HG03558 (cell line): ENCODE results near the gene GSG1L2.
"Not testable (repeated sequence)": the region's sequence is repeated elsewhere in the genome, so short reads cannot be mapped to it uniquely, and the experiment has no call there.

Experiments
- ATAC-seq: cut with Tn5 transposase; IDR thresholded peaks from one replicate; pipeline ENCODE4 v1.9.1; 2021; ENCODE audit warnings: moderate number of reproducible peaks; ENCODE audit not compliant: unreplicated experiment; ENCODE audit errors: extremely low read depth

The GSG1L2 gene

DNA sequence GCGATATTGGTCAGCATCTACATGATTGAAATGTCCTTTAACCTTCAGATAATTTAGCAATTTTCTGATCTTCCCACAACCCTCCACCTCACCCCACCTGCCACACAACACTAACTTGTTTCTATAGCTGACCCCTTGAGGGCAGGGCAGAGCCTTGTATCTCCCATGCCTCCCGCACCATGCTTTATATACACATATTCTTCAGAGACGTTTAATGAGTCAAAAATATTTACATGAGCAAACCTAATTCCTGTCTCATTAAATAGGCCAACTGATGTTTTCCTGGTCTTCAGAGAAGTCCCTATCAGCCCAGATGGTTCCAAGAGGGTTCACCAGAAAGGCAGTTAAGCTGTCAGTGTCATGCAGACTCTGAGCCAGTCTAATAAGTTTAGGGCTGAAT lies 23.9 kb downstream of the GSG1L2 start:
- ATAC-seq, result no peak

DNA sequence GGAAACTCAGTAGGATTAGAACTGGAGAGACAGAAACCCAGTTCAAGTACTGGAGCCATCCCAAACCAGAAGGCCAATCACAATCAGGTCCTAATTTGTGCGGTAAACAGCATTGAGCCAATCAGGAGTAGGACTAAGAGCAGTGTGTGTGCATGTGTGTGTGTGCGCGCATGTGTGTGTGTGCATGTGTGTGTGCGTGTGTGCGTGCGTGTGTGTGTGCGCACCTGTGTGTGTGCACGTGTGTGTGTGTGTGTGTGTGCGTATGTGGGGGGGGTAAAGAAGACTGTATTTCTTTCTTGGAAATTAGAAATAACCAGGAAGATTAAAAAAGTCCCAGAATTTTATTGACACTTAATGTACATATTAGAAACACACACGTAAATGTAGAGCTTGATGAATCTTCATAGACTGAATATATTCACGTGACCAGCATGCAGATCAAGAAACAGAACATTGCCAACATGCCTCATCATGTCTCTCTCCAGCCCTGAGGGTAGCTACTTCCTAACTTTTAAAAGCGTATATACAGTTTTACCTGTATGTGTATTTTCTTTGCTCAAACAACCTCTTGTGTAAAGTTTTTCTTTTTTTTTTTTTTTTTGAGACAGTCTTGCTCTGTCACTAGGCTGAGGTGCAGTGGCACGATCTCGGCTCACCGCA lies 29.6 kb downstream of the GSG1L2 start:
- no peak for ATAC-seq

- ATAC-seq, result no peak
These were observed 30.7 kb downstream of the GSG1L2 start, which contains the start of gene DHRS7C for GRCh38 chr17:9790889-9791876. Gene DHRS7C (minus strand): TSS chr17:9791592. CDS start chr17:9791284, 308 bp downstream.

GRCh38 chr17:9790316-9790715 lies 31.6 kb downstream of the GSG1L2 start:
- ATAC-seq, result no peak

- ATAC-seq, result no peak
These were observed 33.3 kb downstream of the GSG1L2 start for GRCh38 chr17:9788601-9789000.

GRCh38 chr17:9784544-9784943 lies 37.3 kb downstream of the GSG1L2 start:
- ATAC-seq, result no peak

DNA sequence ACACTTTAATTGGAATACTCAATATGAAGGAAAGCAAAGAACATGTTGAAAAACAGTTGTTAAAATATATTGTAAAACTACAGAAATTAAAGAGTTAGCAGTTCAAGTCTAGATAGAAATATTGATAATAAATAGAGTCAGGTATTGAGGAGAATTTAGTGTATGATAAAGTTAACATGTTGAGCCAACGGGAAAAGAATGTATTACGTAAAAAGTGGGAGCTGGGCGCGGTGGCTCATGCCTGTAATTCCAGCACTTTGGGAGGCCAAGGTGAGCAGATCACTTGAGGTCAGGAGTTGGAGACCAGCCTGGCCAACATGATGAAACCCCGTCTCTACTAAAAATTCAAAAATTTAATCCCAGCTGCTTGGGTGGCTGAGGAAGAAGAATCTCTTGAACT lies 38.4 kb downstream of the GSG1L2 start:
- ATAC-seq, result not testable (repeated sequence)

DNA sequence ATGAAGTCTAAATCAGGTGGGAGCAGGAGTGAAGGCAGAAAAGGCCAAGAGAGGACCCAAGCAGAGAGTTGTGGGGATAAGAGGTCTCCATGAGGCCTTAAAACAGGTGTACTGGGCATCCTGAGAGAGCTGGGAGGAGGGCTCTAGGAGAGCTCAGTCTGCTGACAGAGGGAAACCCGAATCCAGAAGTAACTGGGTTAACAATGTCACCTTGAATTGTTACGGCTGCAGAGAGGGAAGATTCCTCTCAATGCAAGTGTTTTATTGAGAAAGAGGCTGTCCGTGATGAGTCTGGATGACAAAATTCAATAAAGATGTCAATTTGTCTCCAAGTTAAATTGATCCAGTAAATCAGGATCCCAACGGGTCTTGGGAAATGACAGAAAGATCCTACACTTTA lies 38.8 kb downstream of the GSG1L2 start:
- no peak for ATAC-seq

- ATAC-seq, result no peak
These were observed 41.3 kb downstream of the GSG1L2 start for GRCh38 chr17:9780552-9780951.

- no peak for ATAC-seq
These were observed 45.0 kb downstream of the GSG1L2 start for GRCh38 chr17:9776911-9777310.

GRCh38 chr17:9772658-9773057 lies 49.2 kb downstream of the GSG1L2 start:
- ATAC-seq, result no peak

DNA sequence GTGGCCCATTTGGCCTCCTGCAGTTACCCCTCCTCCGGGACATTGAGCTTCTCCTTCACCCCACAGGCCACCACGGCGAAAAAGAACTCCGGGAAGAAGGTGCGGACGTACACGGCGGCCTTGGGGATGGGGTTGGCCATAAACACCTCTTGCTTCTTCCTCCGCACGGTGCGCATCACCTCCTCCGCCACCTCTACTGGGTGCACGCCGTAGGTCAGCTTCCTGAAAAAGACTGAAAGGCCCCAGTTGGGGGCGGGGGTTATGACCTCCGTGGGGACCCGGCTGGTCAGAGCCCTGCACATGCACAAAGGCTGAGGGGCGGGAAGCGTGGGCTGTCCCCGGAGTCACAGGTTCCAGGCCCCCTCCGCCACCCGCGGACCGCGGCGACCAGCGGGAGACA lies 50.4 kb downstream of the GSG1L2 start:
- no peak for ATAC-seq

- no peak for ATAC-seq
These were observed 52.7 kb downstream of the GSG1L2 start for GRCh38 chr17:9769036-9769695.

DNA sequence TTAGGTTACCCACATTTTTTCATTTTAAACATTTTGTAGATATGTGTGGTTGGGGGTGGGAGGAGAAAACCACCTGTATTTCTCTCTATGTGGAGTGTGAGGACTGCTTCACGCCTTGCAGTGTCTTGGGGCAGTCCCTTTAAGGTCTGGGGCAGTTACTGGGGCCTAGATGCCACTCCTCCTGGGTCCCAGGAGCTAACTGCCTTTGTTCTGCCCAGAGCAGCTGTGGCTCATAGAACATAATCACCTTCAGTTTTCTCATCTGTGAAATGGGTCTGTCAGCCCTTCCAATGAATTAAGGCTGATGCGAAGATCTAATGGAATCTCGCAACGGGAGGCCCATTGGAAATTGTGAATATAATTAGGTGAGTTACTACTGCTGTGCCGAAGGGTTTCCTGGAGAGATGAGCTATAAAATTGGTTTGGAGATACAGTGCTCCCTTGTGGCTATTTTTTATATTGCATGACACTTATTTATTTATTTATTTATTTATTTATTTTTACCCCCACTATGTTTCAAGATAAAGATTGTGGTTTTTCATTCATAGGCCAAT lies 53.4 kb downstream of the GSG1L2 start:
- no peak for ATAC-seq

DNA sequence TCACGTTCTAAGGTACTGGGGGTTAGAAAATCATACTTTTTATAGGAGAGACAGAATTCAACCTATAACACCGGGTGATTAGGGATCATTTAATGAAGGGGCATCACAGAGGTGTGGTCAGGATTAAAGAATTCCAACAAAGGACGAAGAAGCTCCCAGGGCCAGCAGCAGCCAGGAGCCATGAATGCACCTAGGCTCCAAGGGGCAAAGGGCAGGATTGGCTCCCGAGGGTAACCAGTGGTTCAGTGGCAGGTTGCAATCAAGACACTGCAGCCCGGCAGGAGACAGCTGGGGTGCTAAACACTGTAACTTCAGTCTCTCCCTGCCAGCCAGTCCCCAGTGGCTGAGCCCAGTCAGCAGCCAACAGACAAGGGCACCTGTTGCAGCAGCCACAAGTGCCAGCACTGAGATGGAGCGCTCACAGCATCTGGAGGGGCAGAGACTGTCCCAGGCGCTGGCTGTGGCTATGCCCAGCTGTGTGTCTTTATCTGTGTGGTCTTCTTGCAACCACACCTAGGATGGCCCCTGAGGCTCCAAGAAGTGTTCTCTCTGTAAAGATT lies 54.4 kb downstream of the GSG1L2 start:
- no peak for ATAC-seq

GRCh38 chr17:9766970-9767369 lies 54.9 kb downstream of the GSG1L2 start:
- ATAC-seq, result no peak

- no peak for ATAC-seq
These were observed 56.6 kb downstream of the GSG1L2 start for GRCh38 chr17:9765322-9765721.

DNA sequence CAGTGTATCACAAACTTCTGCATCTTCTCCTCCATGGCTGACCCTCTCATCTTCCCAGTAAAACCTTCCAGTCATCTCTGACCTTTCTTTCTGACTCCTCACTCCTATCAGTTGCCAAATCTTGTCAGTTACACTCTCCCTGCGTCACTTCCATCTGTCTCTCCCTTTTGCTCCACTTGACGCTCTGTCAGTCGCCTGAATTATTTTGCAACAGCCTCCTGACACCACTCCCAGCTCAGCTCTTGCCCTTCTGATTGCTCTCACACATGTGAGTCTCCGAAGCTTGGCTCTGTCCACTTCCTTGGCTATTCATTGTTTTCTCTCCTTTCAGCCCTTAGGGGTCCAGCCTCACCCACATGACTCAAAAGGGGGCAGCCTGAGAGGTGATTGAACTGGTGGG lies 58.2 kb downstream of the GSG1L2 start:
- no peak for ATAC-seq

DNA sequence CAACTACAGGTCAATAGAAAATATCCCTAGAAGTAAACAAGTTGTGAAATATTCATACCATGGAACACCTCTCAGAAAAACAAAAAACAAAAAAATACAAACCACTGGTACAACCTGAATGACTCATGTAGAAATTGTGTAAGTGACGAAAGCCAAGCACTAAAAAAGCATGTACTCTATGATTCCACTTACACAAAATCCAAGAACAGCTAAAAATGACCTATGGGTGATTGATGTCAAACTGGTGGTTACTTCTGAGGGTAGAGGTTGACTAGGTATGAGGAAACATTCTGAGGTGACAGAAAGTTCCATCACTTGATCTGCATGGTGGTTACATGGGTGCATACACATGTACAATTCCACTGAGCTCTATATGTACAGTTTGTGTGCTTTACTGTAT lies 61.6 kb downstream of the GSG1L2 start:
- ATAC-seq, result no peak

- ATAC-seq, result no peak
These were observed 66.8 kb downstream of the GSG1L2 start for GRCh38 chr17:9755083-9755482.
